Liver (tissue), 3 donors: ENCODE data around the gene FOXG1.

Experiments used
- CTCF ChIP-seq: fragments of 150-350 bp; IDR thresholded peaks from 2 replicates; pipeline ENCODE4 v1.5.1; 2017; ENCODE audit warnings: improper control_type of control experiment, low read depth, low read length; ENCODE audit not compliant: missing input control
- MAX ChIP-seq: IDR thresholded peaks from 2 replicates; pipeline ENCODE4 v1.6.1; 2016; ENCODE audit warnings: antibody characterized with exemption
- SP1 ChIP-seq: IDR thresholded peaks from 2 replicates; pipeline ENCODE4 v1.6.1; 2018; ENCODE audit warnings: antibody characterized with exemption, mild to moderate bottlenecking
- YY1 ChIP-seq: IDR thresholded peaks from 2 replicates; pipeline ENCODE4 v1.6.1; 2016; ENCODE audit warnings: antibody characterized with exemption, mild to moderate bottlenecking
- donor health status: healthy.
- donor health status: healthy.

- no peak for TF ChIP-seq MAX
- no peak for TF ChIP-seq YY1
- no peak for TF ChIP-seq CTCF
- TF ChIP-seq SP1: no peak
Measured at GRCh38 chr14:28807518-28807917, 40.9 kb downstream of the FOXG1 start.
